ENCODE results near the gene TMEM181.
"Not testable (repeated sequence)": the region's sequence is repeated elsewhere in the genome, so short reads cannot be mapped to it uniquely, and the experiment has no call there.

TMEM181 gene

GRCh38 chr6:158536891-158537798 is 22.7 kb upstream of the TMEM181 start:
- DNase-seq (ENCODE audit: low spot score) (peak; percentile 58), FAIRE-seq (no peak)

DNA sequence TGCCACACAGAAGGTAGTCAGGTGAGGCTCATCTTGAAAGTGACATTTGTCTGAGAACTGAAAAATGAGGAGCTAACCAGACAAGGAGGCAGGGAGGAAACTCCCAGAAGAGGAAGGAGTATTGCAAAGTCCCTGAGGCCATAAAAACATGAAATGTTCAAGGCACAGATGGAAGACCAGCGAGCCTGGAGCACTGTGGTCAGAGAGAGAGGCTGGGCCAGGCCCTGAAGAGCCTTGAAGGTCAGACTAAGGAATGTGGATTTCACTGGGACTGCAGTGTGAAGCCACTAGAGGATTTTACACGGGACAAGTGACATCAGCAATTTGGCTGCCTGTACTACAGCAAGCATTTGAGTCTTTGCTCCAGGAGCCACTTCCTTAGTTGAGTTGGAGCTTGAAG is 21.1 kb upstream of the TMEM181 start:
- no peak for FAIRE-seq

DNA sequence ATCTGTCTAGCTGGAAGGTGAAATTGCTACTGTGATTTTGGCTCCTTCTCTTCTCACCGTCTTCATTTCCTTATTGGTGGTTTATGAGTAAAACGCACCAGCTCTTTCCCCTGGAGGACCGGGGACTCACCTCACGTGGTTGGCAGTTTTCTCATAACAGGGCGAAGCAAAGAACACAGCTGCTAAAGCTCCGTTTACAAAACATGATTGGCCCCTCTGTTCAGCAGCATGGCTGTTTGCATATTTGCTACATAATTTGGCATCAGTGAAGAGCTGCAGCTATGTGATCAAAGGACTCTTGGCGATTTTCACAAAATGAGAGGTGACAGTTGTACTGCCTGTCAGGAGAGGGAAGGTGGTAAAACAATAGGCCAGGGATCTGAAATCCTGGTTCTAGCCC is 20.5 kb upstream of the TMEM181 start:
- FAIRE-seq (no peak), DNase-seq (ENCODE audit: low spot score) (no peak)

More for the DNA sequence above, 21.1 kb upstream of the TMEM181 start:
- DNase-seq (ENCODE audit: low spot score) = no peak

DNA sequence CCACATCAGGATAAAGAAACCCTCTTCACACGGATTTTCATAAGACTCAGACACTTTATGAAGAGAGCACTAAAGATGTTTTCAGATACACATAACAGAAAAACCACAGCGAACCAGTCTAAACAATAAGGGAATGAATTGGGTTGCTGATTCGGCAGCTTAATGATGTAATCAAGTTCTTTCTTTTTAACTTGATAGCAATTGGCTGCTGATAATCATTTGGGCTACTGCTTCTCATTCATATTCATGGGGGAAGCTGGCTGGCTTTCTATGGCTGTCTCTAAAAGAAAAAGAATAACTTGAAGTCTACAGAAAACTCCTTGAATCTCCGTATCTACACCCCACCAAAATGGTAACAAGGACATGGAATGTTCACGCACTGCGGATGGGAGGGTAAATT is 20.0 kb upstream of the TMEM181 start:
- FAIRE-seq = no peak
- no peak for DNase-seq (ENCODE audit: low spot score)

GRCh38 chr6:158543606-158544185 is 16.2 kb upstream of the TMEM181 start:
- no peak for DNase-seq (ENCODE audit: low spot score)
- FAIRE-seq = no peak

GRCh38 chr6:158544428-158544827 is 15.5 kb upstream of the TMEM181 start:
- DNase-seq (ENCODE audit: low spot score) (no peak), FAIRE-seq (no peak)

DNA sequence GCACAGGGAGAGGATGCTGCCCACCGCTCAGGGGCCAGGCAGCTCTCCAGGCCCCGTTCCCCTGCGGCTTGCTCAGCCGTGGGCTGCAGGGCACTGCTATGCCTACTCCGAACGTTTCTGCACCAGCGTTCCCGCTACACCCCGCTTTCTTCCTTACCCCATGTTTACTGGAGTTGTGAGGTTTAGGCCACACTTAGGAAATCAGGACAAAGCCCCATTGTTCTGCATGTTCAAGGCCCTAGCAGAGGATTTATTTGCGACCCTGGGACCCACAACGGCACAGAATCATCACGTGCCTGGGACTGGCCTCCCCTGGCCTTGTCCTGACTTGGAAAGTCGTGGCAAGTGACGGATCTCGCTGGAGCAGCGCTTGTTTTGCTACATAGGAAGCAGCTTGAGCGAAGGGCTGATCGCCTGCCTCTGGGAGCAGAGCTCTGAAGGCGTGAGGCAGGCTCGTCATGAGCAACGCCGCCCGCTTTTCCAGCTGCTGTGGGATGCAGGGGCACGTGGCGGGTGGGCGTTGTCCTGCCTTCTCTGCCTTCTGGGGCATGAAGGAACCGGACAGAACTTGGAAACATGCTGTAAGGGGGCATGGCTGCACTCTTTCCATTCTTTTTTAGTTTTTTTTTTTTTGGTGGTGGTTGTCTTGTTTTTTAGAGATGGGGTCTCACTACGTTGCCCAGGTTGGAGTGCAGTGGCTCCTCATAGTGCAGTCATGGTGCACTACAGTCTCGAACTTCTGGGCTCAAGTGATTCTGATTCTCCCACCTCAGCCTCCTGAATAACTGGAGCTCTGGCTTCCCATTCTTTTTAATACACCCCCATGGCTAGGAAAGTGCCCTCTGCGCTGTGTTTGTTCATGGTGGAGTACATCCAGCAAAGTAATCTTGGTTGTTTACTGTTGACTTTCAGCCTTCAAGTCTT is 14.6 kb upstream of the TMEM181 start:
- DNase-seq (ENCODE audit: low spot score) (no peak), FAIRE-seq (no peak)

- DNase-seq (ENCODE audit: low spot score) (no peak), FAIRE-seq (no peak)
These were observed 11.3 kb upstream of the TMEM181 start for GRCh38 chr6:158548418-158549161.

GRCh38 chr6:158552055-158552795 is 7.7 kb upstream of the TMEM181 start:
- DNase-seq (ENCODE audit: low spot score) = no peak

DNA sequence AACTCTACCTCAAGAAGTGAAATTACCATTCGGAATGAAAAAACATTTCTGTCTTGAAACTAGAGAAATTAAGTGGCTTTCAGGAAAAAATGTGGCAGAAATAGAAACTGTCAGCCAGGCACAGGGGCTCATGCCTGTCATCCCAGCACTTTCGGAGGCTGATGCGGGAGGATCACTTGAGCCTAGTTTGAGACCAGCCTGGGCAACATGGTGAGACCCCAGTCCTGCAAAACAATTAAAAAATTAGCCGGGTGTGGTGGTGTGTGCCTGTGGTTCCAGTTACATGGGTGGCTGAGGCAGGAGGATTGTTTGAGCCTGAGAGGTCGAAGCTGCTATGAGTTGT is 7.1 kb upstream of the TMEM181 start:
- DNase-seq (ENCODE audit: low spot score) (no peak), FAIRE-seq (no peak)

More at GRCh38 chr6:158552055-158552795, 7.7 kb upstream of the TMEM181 start:
- FAIRE-seq = no peak

- DNase-seq (ENCODE audit: low spot score) (no peak), FAIRE-seq (no peak)
These were observed 5.1 kb upstream of the TMEM181 start for GRCh38 chr6:158554611-158555361.

DNA sequence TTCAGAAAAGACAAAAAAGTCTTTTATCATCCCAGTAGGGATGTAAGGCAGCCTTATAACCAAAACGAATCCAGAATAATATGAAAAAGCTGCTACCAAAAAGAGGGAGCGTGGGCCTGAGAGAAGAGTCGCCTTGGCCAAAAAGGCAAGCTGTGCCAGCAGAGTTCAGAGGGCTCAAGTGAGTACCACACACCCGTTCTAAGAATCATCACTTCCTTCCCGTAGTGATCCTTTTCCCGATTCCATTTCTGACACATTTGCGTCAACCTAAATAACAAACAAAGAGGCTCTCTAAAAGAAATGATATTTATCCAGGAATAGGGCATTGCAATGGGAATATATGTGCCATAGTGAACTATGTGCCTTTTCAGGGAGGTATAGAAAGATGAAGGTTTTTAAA is 3.8 kb upstream of the TMEM181 start:
- no peak for FAIRE-seq
- no peak for DNase-seq (ENCODE audit: low spot score)

GRCh38 chr6:158557110-158557509 is 2.8 kb upstream of the TMEM181 start:
- FAIRE-seq; DNase-seq (ENCODE audit: low spot score): not testable (repeated sequence)

- no peak for FAIRE-seq
These were observed 2.0 kb upstream of the TMEM181 start for GRCh38 chr6:158557927-158558326.

DNA sequence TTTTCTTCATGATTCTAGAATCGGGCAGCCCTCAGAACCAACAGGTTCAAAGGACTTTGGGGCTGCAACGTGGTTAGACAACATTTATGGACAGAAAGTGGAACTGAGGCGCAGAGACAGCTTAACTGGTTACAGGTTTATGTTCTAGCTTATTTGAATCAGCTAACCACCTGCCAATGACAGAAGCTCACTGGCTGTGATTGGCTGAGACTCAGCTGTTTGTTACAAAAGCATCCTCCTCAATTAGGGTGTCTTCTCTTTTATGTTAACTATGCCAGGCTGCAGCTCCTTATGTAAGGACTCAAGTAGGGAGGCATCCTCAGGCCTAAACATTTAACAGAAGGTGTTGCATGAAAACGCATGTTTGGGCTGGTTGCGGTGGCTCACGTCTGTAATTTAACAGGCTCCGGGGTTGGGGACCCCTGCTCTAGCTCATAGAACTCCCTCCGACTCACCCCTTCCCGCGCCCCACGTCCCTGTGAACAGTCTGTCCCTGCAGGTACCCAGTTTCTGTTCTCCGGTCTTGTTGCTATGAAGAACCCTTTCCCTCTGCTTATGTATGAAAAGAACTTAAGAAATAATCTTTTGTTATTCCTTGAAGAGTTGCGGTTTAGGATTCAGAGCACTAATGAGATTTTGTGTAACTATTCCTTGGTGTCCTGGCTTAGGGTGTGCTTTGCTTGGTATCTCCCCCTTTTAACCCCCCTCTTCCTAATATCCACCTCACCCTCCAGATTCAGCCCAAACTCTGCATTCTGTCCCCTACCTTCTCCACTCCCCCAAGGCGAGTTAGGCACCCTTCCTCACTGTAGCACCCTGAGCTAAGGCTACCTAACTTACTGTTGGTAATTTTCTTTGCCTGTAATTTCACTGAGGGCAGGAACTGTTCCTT is 1.2 kb upstream of the TMEM181 start:
- no peak for FAIRE-seq
- DNase-seq (ENCODE audit: low spot score) = no peak

More at GRCh38 chr6:158557927-158558326, 2.0 kb upstream of the TMEM181 start:
- DNase-seq (ENCODE audit: low spot score) = no peak

- FAIRE-seq (no peak), DNase-seq (ENCODE audit: low spot score) (no peak)
These were observed 475 bp upstream of the TMEM181 start for GRCh38 chr6:158559338-158559894.

GRCh38 chr6:158560836-158561320 is 987 bp downstream of the TMEM181 start:
- FAIRE-seq = no peak
- peak; percentile 25 for DNase-seq (ENCODE audit: low spot score)

- DNase-seq (ENCODE audit: low spot score) (no peak), FAIRE-seq (no peak)
These were observed 1.5 kb downstream of the TMEM181 start for GRCh38 chr6:158561321-158561884.
